GM21526 (cell line): ENCODE results near the gene ALG1L2.
"Not testable (repeated sequence)": the region's sequence is repeated elsewhere in the genome, so short reads cannot be mapped to it uniquely, and the experiment has no call there.

Experiments used
- ATAC-seq: cut with Tn5 transposase; IDR thresholded peaks from one replicate; pipeline ENCODE4 v1.9.1; 2021; ENCODE audit warnings: moderate library complexity; ENCODE audit not compliant: unreplicated experiment, low FRiP score

The ALG1L2 gene

DNA sequence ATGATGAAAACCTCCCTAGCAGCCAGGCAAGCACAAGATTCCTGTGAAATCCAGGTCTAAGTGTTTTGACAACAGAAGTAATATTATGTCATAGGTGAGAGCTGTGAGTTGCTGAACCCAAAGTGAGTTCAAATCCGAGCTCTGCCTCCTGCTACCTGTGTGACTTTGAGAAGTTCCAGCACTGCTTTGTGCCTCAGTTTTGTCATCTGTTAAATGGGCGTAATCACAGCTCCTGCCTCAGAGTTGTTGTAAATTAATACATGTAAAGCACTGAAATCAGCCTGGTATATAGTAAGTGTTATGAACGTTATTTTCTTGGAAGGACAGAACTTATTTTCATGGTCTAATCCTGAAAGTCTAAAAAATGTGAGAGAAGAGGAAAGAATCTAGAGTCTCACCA is 38.7 kb downstream of the ALG1L2 start:
- not testable (repeated sequence) for ATAC-seq

DNA sequence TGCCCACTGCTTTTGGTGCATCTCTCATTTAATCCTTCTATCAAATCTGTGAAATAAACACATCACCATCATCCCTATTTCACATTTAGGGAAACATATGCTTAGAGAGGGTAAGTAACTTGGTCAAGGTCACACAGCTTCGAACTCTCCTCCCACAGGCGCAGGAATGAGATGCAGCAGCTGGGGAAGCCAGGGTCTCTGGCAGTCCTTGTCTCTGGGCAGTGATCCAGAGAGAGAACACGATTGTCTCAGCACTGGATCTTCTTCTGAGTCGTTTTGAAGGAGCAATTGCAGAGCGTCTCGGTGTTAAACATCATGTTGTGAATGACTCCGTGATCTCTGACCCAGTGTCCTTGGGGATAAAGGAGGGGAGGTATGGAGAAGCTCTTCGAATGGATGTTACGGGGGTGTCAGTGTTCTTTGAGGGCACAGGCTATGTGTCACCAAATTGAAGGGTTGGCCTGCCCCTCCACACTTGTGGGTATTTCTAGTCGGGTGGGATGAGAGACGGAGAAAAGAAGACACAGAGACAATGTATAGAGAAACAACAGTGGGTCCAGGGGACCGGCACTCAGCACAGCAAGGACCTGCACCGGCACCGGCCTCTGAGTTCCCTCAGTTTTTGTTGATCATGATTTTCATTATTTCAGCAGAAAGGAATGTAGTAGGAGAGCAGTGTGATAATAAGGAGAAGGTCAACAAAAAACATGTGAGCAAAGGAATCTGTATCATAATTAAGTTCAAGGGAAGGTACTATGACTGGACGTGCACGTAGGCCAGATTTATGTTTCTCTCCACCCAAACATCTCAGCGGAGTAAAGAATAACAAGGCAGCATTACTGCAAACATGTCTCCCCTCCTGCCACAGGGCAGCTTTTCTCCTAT is 41.5 kb downstream of the ALG1L2 start:
- ATAC-seq: not testable (repeated sequence)

DNA sequence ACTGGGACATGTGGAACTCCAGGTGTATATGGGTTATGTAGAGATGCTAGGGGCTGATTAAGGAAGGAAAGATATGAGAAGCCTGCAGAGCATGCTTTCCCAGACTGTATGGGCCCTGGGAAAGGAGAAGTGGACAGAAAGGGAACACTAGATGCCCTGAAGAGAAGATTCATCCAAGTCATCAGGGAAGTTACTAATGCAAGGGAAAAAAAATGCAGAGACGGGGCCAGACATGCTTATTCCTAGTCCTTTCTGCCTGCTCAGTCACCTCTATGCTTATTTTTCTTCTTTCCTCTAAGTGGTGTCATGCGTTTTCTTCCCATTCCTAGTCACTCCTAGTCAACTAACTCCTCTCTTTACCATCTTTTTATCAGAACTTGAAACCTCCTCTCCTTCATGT is 43.8 kb downstream of the ALG1L2 start:
- not testable (repeated sequence) for ATAC-seq

DNA sequence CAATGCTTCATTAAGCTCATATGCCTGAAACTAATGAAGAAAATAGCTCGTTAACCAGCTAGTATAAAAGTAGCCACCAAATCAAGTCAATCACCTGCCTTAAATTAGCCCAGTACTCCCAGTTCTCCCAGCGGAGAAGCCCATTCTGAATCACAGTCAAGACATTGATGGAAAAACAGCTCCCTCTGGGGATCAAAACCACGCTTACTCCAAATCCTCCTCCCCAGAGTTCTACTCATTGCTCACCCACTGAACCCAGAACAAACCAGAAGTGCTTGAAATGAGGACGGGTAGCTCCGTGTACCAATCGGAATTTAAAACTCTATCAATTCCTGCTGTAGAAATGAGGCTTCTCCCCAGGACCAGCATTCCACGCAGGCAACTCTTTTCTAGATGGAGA is 54.7 kb downstream of the ALG1L2 start:
- ATAC-seq: not testable (repeated sequence)

DNA sequence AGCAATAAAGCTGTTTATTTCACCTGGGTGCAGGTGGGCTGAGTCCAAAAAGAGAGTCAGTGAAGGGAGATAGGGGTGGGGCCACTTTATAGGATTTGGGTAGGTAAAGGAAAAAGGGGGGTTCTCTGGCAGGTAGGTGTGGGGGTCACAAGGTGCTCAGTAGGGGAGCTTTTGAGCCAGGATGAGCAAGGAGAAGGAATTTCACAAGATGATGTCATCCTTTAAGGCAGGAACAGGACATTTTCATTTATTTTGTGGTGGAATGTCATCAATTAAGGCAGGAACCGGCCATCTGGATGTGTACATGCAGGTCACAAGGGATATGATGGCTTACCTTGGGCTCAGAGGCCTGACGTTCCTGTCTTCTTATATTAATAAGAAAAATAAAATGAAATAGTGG is 56.1 kb downstream of the ALG1L2 start:
- not testable (repeated sequence) for ATAC-seq

DNA sequence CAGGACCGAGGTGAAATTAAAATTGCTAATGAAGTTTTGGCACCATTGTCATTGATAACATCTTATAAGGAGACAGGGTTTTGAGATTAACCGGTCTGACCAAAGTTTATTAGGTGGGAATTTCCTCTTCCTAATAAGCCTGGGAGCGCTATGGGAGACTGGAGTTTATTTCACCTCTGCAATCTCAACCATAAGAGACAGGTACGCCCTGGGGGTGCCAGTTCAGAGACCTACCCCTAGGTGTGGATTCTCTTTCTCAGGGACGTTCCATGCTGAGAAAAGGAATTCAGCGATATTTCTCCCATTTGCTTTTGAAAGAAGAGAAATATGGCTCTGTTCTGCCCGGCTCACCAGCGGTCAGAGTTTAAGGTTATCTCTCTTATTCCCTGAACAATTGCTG is 57.4 kb downstream of the ALG1L2 start:
- ATAC-seq: not testable (repeated sequence)

DNA sequence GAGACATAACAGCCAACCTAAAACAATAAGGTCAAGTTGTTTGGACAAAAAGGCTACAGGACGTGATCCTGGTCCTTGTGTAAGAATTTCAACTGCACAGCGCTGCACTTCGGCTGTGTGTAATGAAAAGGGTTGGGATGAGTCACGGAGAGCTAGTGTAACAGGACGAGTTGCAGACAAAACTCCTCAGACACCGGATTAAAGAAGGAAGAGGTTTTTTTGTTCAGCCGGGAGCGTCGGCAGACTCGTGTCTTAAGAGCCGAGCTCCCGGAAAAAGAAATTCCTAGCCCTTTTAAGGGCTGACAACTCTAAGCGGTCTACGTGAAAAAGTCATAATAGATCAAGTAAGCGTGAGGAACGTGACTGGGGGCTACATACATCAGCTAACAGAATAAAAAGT is 59.1 kb downstream of the ALG1L2 start:
- not testable (repeated sequence) for ATAC-seq

DNA sequence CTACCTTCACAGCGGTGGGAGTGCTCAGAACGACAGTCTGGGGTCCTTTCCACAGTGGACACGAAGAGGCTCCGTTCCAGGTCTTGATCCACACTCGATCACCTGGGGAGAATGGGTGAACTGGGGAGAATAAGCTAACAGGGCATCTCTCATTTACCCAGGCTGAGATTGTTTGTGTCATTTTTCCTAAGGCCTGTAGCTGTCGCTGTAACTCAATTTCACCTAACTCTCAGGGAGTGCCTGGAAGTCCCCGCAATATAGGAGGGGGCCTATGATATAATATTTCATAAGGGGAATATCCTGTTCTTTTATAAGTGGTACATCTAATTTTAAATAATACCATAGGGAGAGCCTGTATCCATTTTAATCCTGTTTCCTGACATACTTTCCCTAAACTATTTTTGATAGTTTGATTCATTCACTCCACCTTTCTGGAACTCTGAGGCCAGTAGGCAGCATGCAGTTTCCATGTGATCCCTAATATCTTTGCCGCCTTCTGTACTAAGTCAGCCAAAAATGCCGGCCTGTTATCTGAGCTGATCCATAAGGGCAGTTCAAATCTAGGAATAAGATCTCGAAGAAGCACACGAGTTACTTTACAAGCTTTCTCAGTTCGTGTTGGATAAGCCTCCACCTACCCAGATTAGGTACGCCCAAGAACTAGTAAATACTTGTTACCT is 62.2 kb downstream of the ALG1L2 start:
- ATAC-seq: not testable (repeated sequence)

DNA sequence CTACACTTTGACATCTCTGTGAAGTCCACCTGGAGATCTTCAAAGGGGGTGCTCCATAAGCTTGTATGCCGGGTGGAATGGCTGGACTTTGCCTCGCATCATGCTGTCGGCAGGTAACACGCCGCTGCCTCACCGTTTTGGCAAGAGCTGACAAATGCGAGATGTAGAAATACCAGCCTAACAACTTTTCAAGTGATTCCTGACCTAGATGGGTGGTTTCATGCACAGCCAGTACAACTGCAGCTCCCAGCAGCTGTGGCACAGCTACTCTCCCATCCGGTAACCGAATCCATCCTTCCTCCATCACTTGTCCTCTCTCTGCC is 62.7 kb downstream of the ALG1L2 start:
- not testable (repeated sequence) for ATAC-seq

DNA sequence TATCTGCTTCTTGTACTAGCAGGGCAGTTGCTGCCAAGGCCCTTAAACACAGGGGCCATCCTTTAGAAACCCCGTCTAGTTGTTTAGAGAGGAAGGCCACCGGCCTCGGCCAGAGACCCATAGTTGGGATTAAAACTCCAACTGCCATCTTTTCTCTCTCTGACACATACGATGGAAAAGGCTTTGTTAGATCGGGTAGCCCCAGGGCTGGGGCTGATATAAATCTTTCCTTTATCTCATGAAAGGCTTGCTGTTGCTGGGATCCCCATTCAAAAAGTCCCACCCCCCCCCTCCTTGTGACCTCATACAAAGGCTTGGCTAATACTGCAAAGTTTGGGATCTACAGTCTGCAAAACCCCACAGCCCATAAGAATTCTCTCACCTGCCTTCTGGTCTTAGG is 63.8 kb downstream of the ALG1L2 start:
- not testable (repeated sequence) for ATAC-seq

DNA sequence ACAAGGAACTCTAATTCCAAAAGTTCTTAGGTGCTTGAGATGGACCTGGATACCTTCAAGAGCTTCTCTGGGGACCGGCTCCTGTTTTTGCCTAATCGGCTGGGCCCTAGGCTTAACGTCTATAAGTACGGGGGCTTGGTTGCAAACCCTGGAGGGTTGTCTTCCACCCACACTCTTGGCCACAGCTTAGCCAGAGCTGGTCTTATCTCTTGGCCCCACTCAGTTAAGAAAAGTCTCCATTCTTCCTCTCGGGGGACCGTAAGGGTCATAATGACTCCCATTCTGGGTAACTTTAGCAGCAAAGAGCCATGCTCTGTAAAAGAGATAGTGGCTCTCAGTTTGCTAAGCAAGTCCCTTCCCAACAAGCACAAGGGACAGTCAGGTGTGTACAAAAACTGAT is 64.8 kb downstream of the ALG1L2 start:
- ATAC-seq: not testable (repeated sequence)
